OCI-LY7 (cell line): ENCODE data around the gene S100A2. TPM values are rescaled to one million over a fixed set of nuclear protein-coding genes. Genes with fewer than 3 reads are reported as not detected.

Source experiments
- BruUV-seq: library from RNA; stranded (reverse); fragments of 400-500 nt; replicated peaks from 2 replicates; lab custom pipeline; 2021; lab: Mats Ljungman, UMichigan
- CTCF ChIA-PET: fragments of 300-600 bp; sonication (Branson Sonifier 250); formaldehyde crosslinking; loops from one replicate; lab custom pipeline; 2022; ENCODE audit warnings: antibody characterized with exemption; ENCODE audit not compliant: unreplicated experiment; lab: Charles Lee
- POLR2A ChIA-PET: fragments of 300-600 bp; sonication (Branson Sonifier 250); formaldehyde crosslinking; loops from one replicate; lab custom pipeline; 2022; ENCODE audit warnings: antibody characterized with exemption; lab: Charles Lee
- DNase-seq: peaks from one replicate; pipeline ENCODE4 v3.0.0-alpha.2; 2015; ENCODE audit warnings: low spot score
- H2AFZ ChIP-seq: fragments of 200-600 bp; sonication (generic), shearing (Covaris generic); 2 replicates; pipeline ENCODE4 v1.6.1; 2014; ENCODE audit warnings: mild to moderate bottlenecking, antibody characterized with exemption, low read length, moderate library complexity
- H3K27ac ChIP-seq: fragments of 200-600 bp; sonication (generic); 2 replicates; pipeline ENCODE4 v1.5.1; 2014; ENCODE audit warnings: mixed run types, low read depth, mild to moderate bottlenecking, moderate library complexity, low read length, inconsistent platforms; ENCODE audit not compliant: poor library complexity, severe bottlenecking
- H3K36me3 ChIP-seq: fragments of 200-600 bp; sonication (generic); 2 replicates; pipeline ENCODE4 v1.6.1; 2014; ENCODE audit warnings: mild to moderate bottlenecking, antibody characterized with exemption, low read length, moderate library complexity, mixed read lengths; ENCODE audit not compliant: insufficient read depth
- H3K4me1 ChIP-seq: fragments of 200-600 bp; sonication (generic); 2 replicates; pipeline ENCODE4 v1.5.1; 2014; ENCODE audit warnings: mild to moderate bottlenecking, low read length; ENCODE audit not compliant: insufficient read depth, poor library complexity, severe bottlenecking
- H3K4me2 ChIP-seq: fragments of 200-600 bp; sonication (generic); 2 replicates; pipeline ENCODE4 v1.6.1; 2014; ENCODE audit warnings: mild to moderate bottlenecking, low read length
- H3K4me3 ChIP-seq: fragments of 200-600 bp; sonication (generic); 2 replicates; pipeline ENCODE4 v1.5.1; 2014; ENCODE audit warnings: mild to moderate bottlenecking, low read depth, low read length; ENCODE audit not compliant: poor library complexity, severe bottlenecking
- H3K79me2 ChIP-seq: fragments of 200-600 bp; sonication (generic); 2 replicates; pipeline ENCODE4 v1.6.1; 2016; ENCODE audit warnings: low read depth, mild to moderate bottlenecking, low read length, moderate library complexity, mixed read lengths; ENCODE audit not compliant: insufficient read depth
- H3K9me2 ChIP-seq: fragments of 200-600 bp; sonication (generic); 2 replicates; pipeline ENCODE4 v1.6.1; 2016; ENCODE audit warnings: mild to moderate bottlenecking, low read length, mixed read lengths; ENCODE audit not compliant: insufficient read depth
- H3K9me3 ChIP-seq: fragments of 200-600 bp; sonication (generic); 2 replicates; pipeline ENCODE4 v1.6.1; 2014; ENCODE audit warnings: mild to moderate bottlenecking, mixed run types, low read length, mixed read lengths
- H4K20me1 ChIP-seq: fragments of 200-600 bp; sonication (generic); 2 replicates; pipeline ENCODE4 v1.6.1; 2014; ENCODE audit warnings: mild to moderate bottlenecking, antibody characterized with exemption, low read length, moderate library complexity, mixed read lengths; ENCODE audit not compliant: insufficient read depth
- CTCF ChIP-seq: fragments of 200-600 bp; sonication (generic); conservative IDR thresholded peaks from 2 replicates; pipeline ENCODE4 v1.5.1; 2014; ENCODE audit warnings: mild to moderate bottlenecking, antibody characterized with exemption, low read length, moderate library complexity, mixed read lengths
- EZH2phosphoT487 ChIP-seq: fragments of 200-600 bp; sonication (generic); IDR thresholded peaks from 2 replicates; pipeline ENCODE4 v1.6.1; 2018; ENCODE audit warnings: low read depth, borderline replicate concordance, mild to moderate bottlenecking, mixed run types, antibody characterized with exemption, low read length, moderate library complexity, mixed read lengths
- intact Hi-C: fragments of 100-400 bp; cut with micrococcal nuclease; formaldehyde crosslinking; loops from one replicate; pipeline ENCODE4 v1.10.0; 2022; ENCODE audit not compliant: unreplicated experiment
- total RNA-seq, 2 experiments: library from RNA; depleted of rRNA in 1 of 2; stranded (reverse); fragments of >200 nt in 1 of 2; shearing (Covaris generic) in 1 of 2; gene quantifications; 2 replicates each; pipeline ENCODE4 v1.2.3, GENCODE V29; 2014 to 2022

S100A2 gene
- total RNA-seq, 2 experiments from 2014 or later, result 1.4 TPM; not detected in 1

DNA sequence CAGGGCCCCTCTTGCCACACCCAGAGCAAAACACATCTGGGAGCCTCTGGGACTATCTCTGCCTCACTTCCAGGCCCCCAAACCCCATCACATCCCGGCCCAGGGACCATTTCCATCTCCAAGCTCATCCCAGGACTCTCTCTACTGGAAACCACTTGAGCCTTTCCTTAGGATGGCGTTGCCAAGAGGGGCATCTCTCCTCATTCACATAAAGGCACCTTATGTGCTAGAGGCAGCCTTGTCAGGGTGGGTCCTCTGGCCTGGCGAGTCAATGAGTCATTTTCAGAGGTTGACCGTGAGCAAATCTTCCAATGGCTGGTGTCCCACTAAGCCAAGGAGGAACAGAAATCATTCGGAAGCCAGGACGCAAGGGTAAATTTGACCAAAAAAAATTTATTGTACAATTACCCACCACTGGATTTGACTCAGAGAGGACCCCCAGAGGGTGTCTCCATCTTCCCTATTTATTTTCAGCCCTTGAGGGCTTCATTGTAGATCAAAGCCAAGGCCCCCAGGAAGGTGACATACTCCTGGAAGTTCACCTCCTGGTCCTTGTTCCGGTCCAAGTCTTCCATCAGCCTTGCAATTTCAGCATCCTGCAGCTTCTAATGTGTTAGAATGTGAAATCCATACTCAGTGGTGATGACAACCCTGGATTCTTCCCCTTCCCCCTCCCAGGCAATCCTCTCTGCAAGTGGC lies 31.3 kb downstream of the S100A2 start:
- CTCF ChIA-PET, result no interaction called here
- Histone ChIP-seq H3K4me2 (no peak overlapping the region), H3K9me3 (no peaks in the 10 kb centered on the region), H3K9me2 (no peaks in the 10 kb centered on the region), H3K4me1 (no peaks in the 10 kb centered on the region), H3K27ac (no peak overlapping the region), H2AFZ (no peak overlapping the region), H3K36me3 (no peaks in the 10 kb centered on the region), H3K4me3 (no peak overlapping the region), H4K20me1 (no peaks in the 10 kb centered on the region), H3K79me2 (no peaks in the 10 kb centered on the region)
- POLR2A ChIA-PET, result no interaction called here
- no peak for DNase-seq
- no TSS peak for BruUV-seq
- intact Hi-C loops, result no loop called here
- TF ChIP-seq CTCF (no peak), EZH2phosphoT487 (no peak)

DNA sequence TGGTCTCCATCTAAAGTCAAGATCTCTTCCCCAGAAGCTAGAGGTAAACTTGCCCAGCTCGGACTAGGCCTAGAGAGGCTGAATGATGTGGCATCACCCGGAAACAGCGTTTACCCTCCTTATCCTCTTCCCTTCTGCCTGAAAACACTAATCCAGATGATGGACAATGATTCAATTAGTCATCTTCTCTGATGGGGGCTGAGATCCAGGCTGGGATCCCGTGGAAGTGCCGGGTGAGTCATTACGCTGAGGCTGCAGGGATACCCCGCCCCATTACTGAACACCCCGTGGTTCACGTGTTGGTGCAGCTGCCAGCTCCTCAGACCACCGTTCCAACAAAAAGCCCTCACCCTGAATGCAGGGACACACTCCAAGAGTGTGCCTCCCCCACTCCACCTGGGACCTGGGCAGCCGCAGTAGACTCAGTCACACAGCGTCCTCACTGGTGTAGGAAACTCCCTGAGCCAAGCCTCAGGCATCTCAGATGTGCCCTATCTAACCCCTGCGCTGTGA lies 31.9 kb downstream of the S100A2 start:
- no peak overlapping the region for H2AFZ ChIP-seq
- BruUV-seq, result no TSS peak
- H3K36me3 ChIP-seq, result no peaks in the 10 kb centered on the region
- no peaks in the 10 kb centered on the region for H3K79me2 ChIP-seq
- H3K4me2 ChIP-seq, result no peak overlapping the region
- no peaks in the 10 kb centered on the region for H3K4me1 ChIP-seq
- no peak for DNase-seq
- no peaks in the 10 kb centered on the region for H3K9me2 ChIP-seq
- H3K27ac ChIP-seq, result no peak overlapping the region
- no peak overlapping the region for H3K4me3 ChIP-seq
- CTCF ChIA-PET, result no interaction called here
- no peak for TF ChIP-seq EZH2phosphoT487
- no peak for TF ChIP-seq CTCF
- intact Hi-C loops, result no loop called here
- POLR2A ChIA-PET, result no interaction called here
- H4K20me1 ChIP-seq, result no peaks in the 10 kb centered on the region
- no peaks in the 10 kb centered on the region for H3K9me3 ChIP-seq
